Astrocyte of the spinal cord (primary cell): ENCODE results near the gene ANKRD22.

Source experiments
- DNase-seq: peaks from one replicate; pipeline ENCODE4 v3.0.0; 2011; ENCODE audit warnings: low read depth, low spot score
- H3K4me3 ChIP-seq: 2 replicates; pipeline ENCODE4 v1.5.1; 2011; ENCODE audit warnings: low read depth, mild to moderate bottlenecking, low read length, moderate library complexity
- CTCF ChIP-seq: IDR thresholded peaks from 2 replicates; pipeline ENCODE4 v1.5.1; 2012; ENCODE audit warnings: low read depth, mild to moderate bottlenecking, low read length, inconsistent platforms
- in situ Hi-C: cut with HindIII; loops from 2 replicates; pipeline ENCODE4 v1.10.0; 2017; ENCODE audit warnings: low sequenced_read_pairs

Gene ANKRD22

GRCh38 chr10:88805361-88805760, 46.3 kb downstream of the ANKRD22 start:
- no peak overlapping the region for H3K4me3 ChIP-seq
- no peak for TF ChIP-seq CTCF
- no peak for DNase-seq
- in situ Hi-C loops = no loop called here

GRCh38 chr10:88804083-88804812, 47.4 kb downstream of the ANKRD22 start:
- in situ Hi-C loops = no loop called here
- DNase-seq = no peak
- no peak overlapping the region for H3K4me3 ChIP-seq
- no peak for TF ChIP-seq CTCF

GRCh38 chr10:88803641-88804040, 48.0 kb downstream of the ANKRD22 start:
- in situ Hi-C loops = no loop called here
- no peak for DNase-seq
- no peak overlapping the region for H3K4me3 ChIP-seq
- TF ChIP-seq CTCF = no peak

GRCh38 chr10:88802523-88803285, 48.9 kb downstream of the ANKRD22 start, which contains the start of gene LIPM:
LIPM (plus strand) TSS chr10:88802730; CDS start chr10:88802897, 167 bp downstream.
- DNase-seq = no peak
- in situ Hi-C loops = no loop called here
- TF ChIP-seq CTCF = no peak
- no peak within 1 kb of the TSS for H3K4me3 ChIP-seq

GRCh38 chr10:88800152-88801125, 51.2 kb downstream of the ANKRD22 start:
- in situ Hi-C loops = no loop called here
- H3K4me3 ChIP-seq = no peak overlapping the region
- TF ChIP-seq CTCF = no peak
- peak; percentile 27 for DNase-seq

- H3K4me3 ChIP-seq = no peak overlapping the region
- TF ChIP-seq CTCF = no peak
- in situ Hi-C loops = no loop called here
- DNase-seq = no peak
These were observed 56.9 kb downstream of the ANKRD22 start for GRCh38 chr10:88794731-88795130.
